ENCODE results near the gene TM9SF3. TPM values are rescaled to one million over a fixed set of nuclear protein-coding genes. Genes with fewer than 3 reads are reported as not detected.
A peak's percentile ranks its signal among the peaks of the same experiment; 100 is the strongest.
"Not testable (repeated sequence)": the region's sequence is repeated elsewhere in the genome, so short reads cannot be mapped to it uniquely, and the experiment has no call there.

Gene TM9SF3
- polyA plus RNA-seq, 2 of the 4 experiments (the other 2 are of a cell fraction) = 92.9 to 138 TPM

DNA sequence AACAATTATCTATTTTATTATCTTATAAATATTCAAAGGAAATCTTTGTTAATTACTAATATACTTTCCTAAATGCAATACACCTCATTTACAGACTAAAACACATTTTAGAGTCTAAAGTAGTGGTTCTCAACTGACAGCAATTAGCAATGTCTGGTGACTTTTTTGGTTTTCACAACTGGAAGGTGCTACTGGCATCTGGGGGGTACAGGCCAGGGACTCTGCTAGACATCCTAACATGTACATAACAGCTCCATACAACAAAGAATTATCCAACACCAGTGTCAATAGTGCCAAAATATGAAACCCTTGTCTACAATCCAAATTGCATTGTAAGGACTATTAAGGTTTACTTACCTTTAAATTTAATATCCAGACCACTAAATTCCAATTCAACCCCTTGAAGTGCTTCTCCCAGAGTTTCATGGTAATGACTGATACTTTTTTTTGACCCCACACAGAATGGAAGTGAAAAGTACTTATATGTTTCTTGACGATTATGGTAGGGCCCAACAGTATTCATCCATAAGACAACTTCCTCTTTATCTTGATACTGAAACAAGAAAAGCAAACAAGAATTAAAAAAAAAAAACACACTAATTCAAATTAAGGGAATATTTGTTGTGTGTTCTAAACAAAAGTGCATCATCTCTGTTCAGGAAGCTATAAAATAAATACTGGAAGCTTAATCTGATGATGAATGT, 10.4 kb downstream of the TM9SF3 start:
- CTCF ChIA-PET = no interaction called here
- Histone ChIP-seq H3K9me3 (no peaks in the 10 kb centered on the region), H3K27ac (no peak overlapping the region), H3K4me1 (peaks cover 39% of the 10 kb centered on the region), H3K4me2 (peak overlapping the region; percentile 52), H3K4me3 (no peak overlapping the region)
- TF ChIP-seq ZSCAN20 (CRISPR knock-in tag; IDR thresholded peaks at IDR 0.05) (no peak), RAD21 (conservative IDR thresholded peaks at IDR 0.05 in 1 of 2, IDR thresholded peaks at IDR 0.05 in 1 of 2) (no peak), MAZ (IDR thresholded peaks at IDR 0.05; ENCODE audit: borderline replicate concordance, low read depth, low read length) (no peak), CBX8 (IDR thresholded peaks at IDR 0.05) (no peak), FOSB (CRISPR knock-in tag; IDR thresholded peaks at IDR 0.05) (no peak), FOSL2 (IDR thresholded peaks at IDR 0.05) (no peak), FOSL2 (CRISPR knock-in tag; IDR thresholded peaks at IDR 0.05) (no peak), SREBF2 (IDR thresholded peaks at IDR 0.05) (no peak), CHD2 (IDR thresholded peaks at IDR 0.05; ENCODE audit: low read length, partially characterized antibody) (no peak), KDM1A (IDR thresholded peaks at IDR 0.05; ENCODE audit: low read depth) (no peak), FOXS1 (CRISPR knock-in tag; IDR thresholded peaks at IDR 0.05) (no peak), ZC3H11A (IDR thresholded peaks at IDR 0.05) (no peak), NFE2L2 (conservative IDR thresholded peaks at IDR 0.05; ENCODE audit: low read length) (no peak), HOXB13 (CRISPR knock-in tag; IDR thresholded peaks at IDR 0.05; ENCODE audit: low read depth) (no peak), POLR2A (IDR thresholded peaks at IDR 0.05; ENCODE audit: low read length) (no peak), RFX5 (IDR thresholded peaks at IDR 0.05) (no peak)
- 72% methylated on average over 1 of the region's 1 CpG for WGBS (ENCODE audit: missing lambda C conversion rate)
- FAIRE-seq = peak; percentile 51
- ATAC-seq = no peak
- POLR2A ChIA-PET = no interaction called here
- DNase-seq (ENCODE audit: low read depth in 1 of 2, low spot score in 1 of 2) = no peak

DNA sequence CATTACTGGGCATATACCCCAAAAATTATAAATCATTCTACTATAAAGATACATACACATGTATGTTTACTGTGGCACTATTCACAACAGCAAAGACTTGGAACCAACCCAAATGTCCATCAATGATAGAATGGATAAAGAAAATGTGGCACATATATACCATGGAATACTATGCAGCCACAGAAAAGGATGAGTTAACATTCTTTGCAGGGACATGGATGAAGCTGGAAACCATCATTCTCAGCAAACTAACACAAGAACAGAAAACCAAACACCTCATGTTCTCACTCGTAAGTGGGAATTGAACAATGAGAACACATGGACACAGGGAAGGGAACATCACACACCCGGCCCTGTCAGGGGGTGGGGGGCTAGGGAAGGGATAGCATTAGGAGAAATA, 12.2 kb downstream of the TM9SF3 start:
- DNase-seq (ENCODE audit: low read depth in 1 of 2, low spot score in 1 of 2); H3K27ac ChIP-seq; H3K4me3 ChIP-seq; POLR2A ChIA-PET; H3K9me3 ChIP-seq; ATAC-seq; H3K4me2 ChIP-seq; FAIRE-seq: not testable (repeated sequence)
- 80% methylated on average over 2 of the region's 2 CpGs for WGBS (ENCODE audit: missing lambda C conversion rate)
- 0 out of 2 replicates have a peak, but pooled peaks have one; percentile 21 for TF ChIP-seq KDM1A (IDR thresholded peaks at IDR 0.05; ENCODE audit: low read depth)
- H3K4me1 ChIP-seq = peaks cover 33% of the 10 kb centered on the region
- CTCF ChIA-PET = interaction anchor here (0.8 to 1.8 kb wide), 2 partner anchors 15 to 64 kb away, joined by 3 to 4 read pairs; no protein-coding TSS in a partner anchor

DNA sequence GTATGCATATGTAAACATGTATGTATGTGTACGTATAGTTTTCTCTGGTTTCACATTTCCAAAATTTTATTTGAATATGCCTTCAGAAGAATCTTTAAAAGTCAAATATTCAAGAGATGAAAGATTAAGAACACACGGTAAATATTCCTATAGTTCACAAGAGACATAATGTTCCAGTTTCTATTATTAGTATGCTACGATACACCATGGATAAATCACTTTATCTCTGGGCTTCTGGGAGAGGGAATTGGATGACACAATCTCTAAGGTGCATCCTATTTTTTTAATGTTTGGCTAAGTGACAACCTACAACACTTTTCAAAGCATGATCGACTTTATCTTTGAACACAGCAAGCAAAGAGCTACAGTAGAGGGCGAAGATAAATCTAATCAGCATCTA, 13.8 kb downstream of the TM9SF3 start:
- CTCF ChIA-PET = interaction anchor here (0.9 to 1.8 kb wide), 2 partner anchors 13 to 17 kb away, joined by 4 read pairs; no protein-coding TSS in a partner anchor
- H3K4me2 ChIP-seq = no peak overlapping the region
- no peak overlapping the region for H3K4me3 ChIP-seq
- H3K4me1 ChIP-seq = peaks cover 18% of the 10 kb centered on the region
- FAIRE-seq (no peak), ATAC-seq (no peak), DNase-seq (ENCODE audit: low read depth in 1 of 2, low spot score in 1 of 2) (no peak)
- 90% methylated on average over 5 of the region's 5 CpGs for WGBS (ENCODE audit: missing lambda C conversion rate)
- POLR2A ChIA-PET = no interaction called here
- TF ChIP-seq NPAS2 (CRISPR knock-in tag; IDR thresholded peaks at IDR 0.05; ENCODE audit: borderline replicate concordance) = no peak
- no peak for TF ChIP-seq KDM5A (IDR thresholded peaks at IDR 0.05)
- no peak overlapping the region for H3K27ac ChIP-seq
- H3K9me3 ChIP-seq = no peaks in the 10 kb centered on the region

DNA sequence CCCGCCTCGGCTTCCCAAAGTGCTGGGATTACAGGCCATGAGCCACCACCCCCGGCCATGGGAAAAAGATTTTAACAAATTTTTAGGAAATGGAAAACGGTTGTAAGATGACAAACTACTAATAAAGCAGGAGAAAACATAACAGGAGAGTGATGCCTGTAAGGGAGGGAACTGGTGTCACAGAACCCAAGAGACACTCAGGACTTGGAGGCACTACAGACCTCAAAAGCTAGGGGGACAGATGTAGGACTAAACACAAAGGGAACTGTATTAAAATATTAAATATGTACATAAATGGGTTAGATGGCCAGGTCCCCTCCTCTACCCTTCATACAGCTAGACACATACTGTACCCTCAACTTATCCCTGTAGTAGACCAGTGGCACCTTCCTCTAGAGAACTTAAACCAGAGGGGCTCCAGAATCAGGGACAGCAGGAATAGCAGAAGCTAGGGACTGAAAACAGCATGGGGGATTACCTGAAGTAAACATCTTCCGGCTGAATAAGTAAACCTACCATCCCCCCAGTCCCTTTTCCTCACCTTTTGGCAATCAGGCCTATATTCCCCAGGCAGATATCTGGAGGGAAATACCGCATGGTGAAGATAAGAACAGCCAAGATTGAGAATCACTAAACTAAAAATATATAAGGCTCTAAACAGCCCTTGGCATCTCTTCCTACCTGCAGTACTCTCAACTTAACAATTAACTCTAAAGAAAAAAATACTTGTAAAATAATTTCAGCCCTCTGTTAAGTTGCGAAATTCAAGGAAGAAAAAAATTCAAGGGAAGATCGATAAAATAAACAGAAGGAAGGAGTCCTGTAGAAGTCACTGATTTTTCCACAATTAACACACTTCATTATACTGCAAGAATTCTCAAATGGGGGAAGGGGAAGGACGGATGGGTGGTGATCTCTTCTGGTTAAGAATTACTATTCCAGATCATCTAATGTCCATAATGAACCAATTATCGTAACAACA, 15.5 kb downstream of the TM9SF3 start:
- H3K4me2 ChIP-seq = no peak overlapping the region
- ChIA-PET CTCF (interaction anchor here (0.7 kb wide), 1 partner anchor 258 kb away, joined by 3 read pairs; no protein-coding TSS in a partner anchor), POLR2A (no interaction called here)
- peaks cover 5% of the 10 kb centered on the region; the same call in 1 of the 3 replicates for H3K4me1 ChIP-seq
- no peak for FAIRE-seq
- H3K27ac ChIP-seq = no peak overlapping the region
- DNase-seq (ENCODE audit: low read depth in 1 of 2, low spot score in 1 of 2) = no peak
- 86% methylated on average over 10 of the region's 10 CpGs for WGBS (ENCODE audit: missing lambda C conversion rate)
- no peaks in the 10 kb centered on the region for H3K9me3 ChIP-seq
- ATAC-seq = 0 out of 6 replicates have a peak, but pooled peaks of 1 of the 2 experiments have one; percentile 19
- peak in 1 of 2 experiments; percentile 27; a peak in 1 of 4 replicates for TF ChIP-seq CEBPB (IDR thresholded peaks at IDR 0.05)
- no peak for TF ChIP-seq HOXB5 (CRISPR knock-in tag; IDR thresholded peaks at IDR 0.05)
- no peak overlapping the region for H3K4me3 ChIP-seq
